ENCODE results near the gene ORC2.

DNA sequence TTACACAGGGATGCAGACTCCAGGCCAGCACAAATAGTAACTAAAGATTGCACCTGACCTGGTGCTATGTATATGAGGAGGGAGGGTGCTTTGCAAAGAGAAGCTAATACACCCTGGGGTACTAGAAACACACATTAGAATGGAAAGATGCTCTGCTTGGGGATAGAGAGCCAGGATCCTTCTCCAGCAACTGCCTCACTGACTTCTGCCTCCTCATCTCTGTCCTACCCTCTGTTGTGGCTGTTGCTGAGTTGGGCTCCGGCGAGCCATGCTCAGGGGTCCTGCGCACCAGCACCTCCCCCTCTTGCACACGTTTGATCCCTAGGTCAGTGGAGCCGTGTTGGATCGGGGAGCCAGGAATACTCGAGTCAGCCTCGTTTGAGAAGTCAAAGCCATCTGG is 23.7 kb upstream of the ORC2 start:
- TF ChIP-seq, protein P1, sequence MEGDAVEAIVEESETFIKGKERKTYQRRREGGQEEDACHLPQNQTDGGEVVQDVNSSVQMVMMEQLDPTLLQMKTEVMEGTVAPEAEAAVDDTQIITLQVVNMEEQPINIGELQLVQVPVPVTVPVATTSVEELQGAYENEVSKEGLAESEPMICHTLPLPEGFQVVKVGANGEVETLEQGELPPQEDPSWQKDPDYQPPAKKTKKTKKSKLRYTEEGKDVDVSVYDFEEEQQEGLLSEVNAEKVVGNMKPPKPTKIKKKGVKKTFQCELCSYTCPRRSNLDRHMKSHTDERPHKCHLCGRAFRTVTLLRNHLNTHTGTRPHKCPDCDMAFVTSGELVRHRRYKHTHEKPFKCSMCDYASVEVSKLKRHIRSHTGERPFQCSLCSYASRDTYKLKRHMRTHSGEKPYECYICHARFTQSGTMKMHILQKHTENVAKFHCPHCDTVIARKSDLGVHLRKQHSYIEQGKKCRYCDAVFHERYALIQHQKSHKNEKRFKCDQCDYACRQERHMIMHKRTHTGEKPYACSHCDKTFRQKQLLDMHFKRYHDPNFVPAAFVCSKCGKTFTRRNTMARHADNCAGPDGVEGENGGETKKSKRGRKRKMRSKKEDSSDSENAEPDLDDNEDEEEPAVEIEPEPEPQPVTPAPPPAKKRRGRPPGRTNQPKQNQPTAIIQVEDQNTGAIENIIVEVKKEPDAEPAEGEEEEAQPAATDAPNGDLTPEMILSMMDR (IDR thresholded peaks at IDR 0.05; ENCODE audit: insufficient read depth, low read depth, low read length) = no peak
- TF ChIP-seq EZH2 (IDR thresholded peaks at IDR 0.05; ENCODE audit: insufficient read depth, low read length) = no peak

Data from astrocyte (in vitro differentiated cells and primary cell).